ENCODE results near the gene ATP1A3. TPM values are rescaled to one million over a fixed set of nuclear protein-coding genes. Genes with fewer than 3 reads are reported as not detected.

ATP1A3 gene
- total and polyA plus RNA-seq, 2 of the 13 experiments (the other 11 are each of a cell fraction or from before 2014, with no cell fraction given), result 0.01 to 0.04 TPM

DNA sequence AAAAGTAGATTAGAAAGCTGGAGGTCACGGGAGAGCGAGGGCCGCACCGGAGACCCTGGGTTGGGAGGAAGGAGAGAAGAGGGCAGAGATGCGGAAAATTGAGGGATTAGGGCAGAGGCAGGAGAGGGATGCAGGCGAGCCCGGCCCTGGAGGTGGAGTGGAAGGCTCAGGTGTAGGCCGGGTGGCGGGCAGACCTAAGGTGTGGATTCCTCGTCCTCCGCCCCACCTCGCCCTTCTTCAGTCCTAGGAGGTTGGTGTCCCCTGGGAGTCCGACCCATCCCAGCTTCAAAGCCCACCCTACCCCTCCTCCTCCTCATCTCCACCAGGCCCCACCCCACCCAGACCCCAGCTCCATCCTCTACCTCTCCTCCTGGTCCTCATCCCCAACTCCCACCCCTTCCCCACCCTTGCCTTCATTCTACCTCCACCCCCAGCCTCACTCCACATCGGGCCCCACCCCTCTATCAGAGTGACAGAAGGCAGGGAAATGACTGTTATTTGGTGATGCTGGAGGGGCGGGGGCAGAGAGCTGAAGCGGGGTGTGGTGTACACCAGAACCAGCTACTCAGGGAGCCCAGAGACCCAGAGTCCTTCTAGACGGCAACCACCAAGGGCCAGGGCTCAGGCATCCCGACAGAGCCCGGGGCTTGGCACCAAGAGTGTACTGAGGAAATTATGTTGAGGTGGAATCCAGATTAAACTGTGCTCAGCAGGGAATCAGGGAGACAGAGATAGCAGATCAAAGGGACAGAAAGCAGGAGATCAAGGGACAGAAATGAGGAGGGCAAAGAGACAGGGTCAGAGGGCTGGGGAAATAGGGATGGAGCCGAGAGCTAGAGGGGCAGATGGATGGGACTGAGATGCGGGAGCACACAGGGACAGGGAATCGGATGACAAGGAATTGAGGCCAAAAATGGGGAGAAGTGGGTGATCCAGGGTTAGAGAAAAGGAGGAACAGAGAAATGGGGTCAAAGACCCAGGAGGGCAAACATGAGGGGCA, 72.2 kb downstream of the ATP1A3 start (continued):
- TF ChIP-seq ZNF547 (CRISPR knock-in tag; IDR thresholded peaks at IDR 0.05), result no peak
- TF ChIP-seq, protein P1, sequence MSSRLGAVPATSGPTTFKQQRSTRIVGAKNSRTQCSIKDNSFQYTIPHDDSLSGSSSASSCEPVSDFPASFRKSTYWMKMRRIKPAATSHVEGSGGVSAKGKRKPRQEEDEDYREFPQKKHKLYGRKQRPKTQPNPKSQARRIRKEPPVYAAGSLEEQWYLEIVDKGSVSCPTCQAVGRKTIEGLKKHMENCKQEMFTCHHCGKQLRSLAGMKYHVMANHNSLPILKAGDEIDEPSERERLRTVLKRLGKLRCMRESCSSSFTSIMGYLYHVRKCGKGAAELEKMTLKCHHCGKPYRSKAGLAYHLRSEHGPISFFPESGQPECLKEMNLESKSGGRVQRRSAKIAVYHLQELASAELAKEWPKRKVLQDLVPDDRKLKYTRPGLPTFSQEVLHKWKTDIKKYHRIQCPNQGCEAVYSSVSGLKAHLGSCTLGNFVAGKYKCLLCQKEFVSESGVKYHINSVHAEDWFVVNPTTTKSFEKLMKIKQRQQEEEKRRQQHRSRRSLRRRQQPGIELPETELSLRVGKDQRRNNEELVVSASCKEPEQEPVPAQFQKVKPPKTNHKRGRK (CRISPR knock-in tag; IDR thresholded peaks at IDR 0.05), result no peak
- TF ChIP-seq, protein P2, sequence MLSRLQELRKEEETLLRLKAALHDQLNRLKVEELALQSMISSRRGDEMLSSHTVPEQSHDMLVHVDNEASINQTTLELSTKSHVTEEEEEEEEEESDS (CRISPR knock-in tag; IDR thresholded peaks at IDR 0.05; ENCODE audit: borderline replicate concordance), result no peak
- TF ChIP-seq CREM (IDR thresholded peaks at IDR 0.05), result no peak
- no peak for TF ChIP-seq CREM (CRISPR knock-in tag; IDR thresholded peaks at IDR 0.05)
- TF ChIP-seq NKX3-1 (CRISPR knock-in tag; IDR thresholded peaks at IDR 0.05), result no peak
- TF ChIP-seq, protein P3, sequence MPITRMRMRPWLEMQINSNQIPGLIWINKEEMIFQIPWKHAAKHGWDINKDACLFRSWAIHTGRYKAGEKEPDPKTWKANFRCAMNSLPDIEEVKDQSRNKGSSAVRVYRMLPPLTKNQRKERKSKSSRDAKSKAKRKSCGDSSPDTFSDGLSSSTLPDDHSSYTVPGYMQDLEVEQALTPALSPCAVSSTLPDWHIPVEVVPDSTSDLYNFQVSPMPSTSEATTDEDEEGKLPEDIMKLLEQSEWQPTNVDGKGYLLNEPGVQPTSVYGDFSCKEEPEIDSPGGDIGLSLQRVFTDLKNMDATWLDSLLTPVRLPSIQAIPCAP (CRISPR knock-in tag; IDR thresholded peaks at IDR 0.05; ENCODE audit: low read depth), result no peak
- no peak for TF ChIP-seq ZNF460 (CRISPR knock-in tag; IDR thresholded peaks at IDR 0.05; ENCODE audit: borderline replicate concordance)
- no peak for TF ChIP-seq FOXJ3 (CRISPR knock-in tag; IDR thresholded peaks at IDR 0.05; ENCODE audit: borderline replicate concordance)

Data from HepG2 (cell line).